Kidney (tissue), 14 donors: ENCODE measurements around the gene BTD. TPM values are rescaled to one million over a fixed set of nuclear protein-coding genes. Genes with fewer than 3 reads are reported as not detected.

ENCODE experiments used
- DNase-seq, 5 donors: peaks; one replicate each; pipeline ENCODE4 v3.0.0-alpha.2; 2013 to 2020
- FAIRE-seq: peaks from 2 replicates; lab custom pipeline; 2012; peaks lifted over from hg19 to GRCh38; lab: Jason Lieb, UNC
- H3K27ac ChIP-seq, 2 donors: one replicate each; pipeline ENCODE4 v1.7.0; 2013; ENCODE audit warnings: low read depth in 2 of 2, low read length in 2 of 2, inconsistent platforms in 1 of 2
- H3K27me3 ChIP-seq: one replicate; pipeline ENCODE4 v1.7.1; 2013; ENCODE audit warnings: low read length, inconsistent platforms; ENCODE audit not compliant: control insufficient read depth, insufficient read depth
- H3K36me3 ChIP-seq, 3 donors: one replicate each; pipeline versions ENCODE4 v1.7.0 to v1.7.1; 2013; ENCODE audit warnings: low read length in 3 of 3, control low read depth in 1 of 3, inconsistent platforms in 1 of 3; ENCODE audit not compliant: insufficient read depth in 3 of 3, control insufficient read depth in 2 of 3
- H3K4me1 ChIP-seq, 3 donors: one replicate each; pipeline versions ENCODE4 v1.7.0 to v1.7.1; 2013; ENCODE audit warnings: low read length in 3 of 3, inconsistent platforms in 1 of 3, low read depth in 1 of 3; ENCODE audit not compliant: control insufficient read depth in 2 of 3, insufficient read depth in 2 of 3
- H3K4me3 ChIP-seq, 3 donors: one replicate each; pipeline versions ENCODE4 v1.7.0 to v1.8.1; 2013; ENCODE audit warnings: low read length in 3 of 3, control low read depth in 1 of 3, inconsistent platforms in 1 of 3
- H3K9ac ChIP-seq, 3 donors: one replicate each; pipeline versions ENCODE4 v1.7.0 to v1.7.1; 2013; ENCODE audit warnings: low read length in 3 of 3, control low read depth in 1 of 3, inconsistent platforms in 1 of 3
- H3K9me3 ChIP-seq, 3 donors: one replicate each; pipeline versions ENCODE4 v1.7.0 to v1.7.1; 2013; ENCODE audit warnings: low read length in 3 of 3, control low read depth in 1 of 3, inconsistent platforms in 1 of 3; ENCODE audit not compliant: control insufficient read depth in 2 of 3, insufficient read depth in 1 of 3
- CTCF ChIP-seq: IDR thresholded peaks from 3 replicates; pipeline ENCODE4 v1.5.1; 2012; ENCODE audit warnings: mild to moderate bottlenecking, moderate library complexity, borderline replicate concordance; ENCODE audit not compliant: insufficient read depth; ENCODE audit errors: extremely low read depth
- intact Hi-C: fragments of 100-400 bp; cut with DNase I; formaldehyde crosslinking; loops from one replicate; pipeline ENCODE4 v1.11.1; 2022
- polyA plus RNA-seq: library from polyadenylated mRNA; stranded (reverse); fragments of 350-450 nt; fragmentation: Illumina TruSeq; extraction: RNeasy Lipid Tissue Mini Kit (QIAGEN cat#74804); gene quantifications from one replicate; pipeline ENCODE4 v1.2.3, GENCODE V29; 2014; ENCODE audit warnings: low read depth, low replicate concordance; ENCODE audit not compliant: insufficient read depth
- total RNA-seq: library from RNA; stranded (reverse); fragmentation: NEBNext Ultra II Directional; extraction: Animal tissue kit (Norgen Biotek cat#: 25700); gene quantifications from one replicate; pipeline ENCODE4 v1.2.1, GENCODE V29; 2021
- donor health status: control.
- donor health status: control.
- donor health status: control.
- donor health status: control.
- donor health status: control.
- donor health status: DM: yes; HTN: yes; CAD: no.
- donor health status: Normal renal cell carcinoma (clear cell type).

Gene BTD
- total and polyA plus RNA-seq, 2 donors from 2014 or later = 22.7 to 37.2 TPM

GRCh38 chr3:15682561-15683185 lies 81.1 kb downstream of the BTD start:
- H3K36me3 ChIP-seq = peaks cover 8 to 20% (median 15%) of the 10 kb centered on the region in 3 donors
- H3K4me3 ChIP-seq = no peak overlapping the region
- no peaks in the 10 kb centered on the region for H3K4me1 ChIP-seq
- H3K27ac ChIP-seq = no peak overlapping the region
- no peaks in the 10 kb centered on the region for H3K27me3 ChIP-seq
- no peak for TF ChIP-seq CTCF
- no peaks in the 10 kb centered on the region for H3K9me3 ChIP-seq
- DNase-seq (no peak), FAIRE-seq (no peak)
- H3K9ac ChIP-seq = no peak overlapping the region
- intact Hi-C loops = no loop called here

- Histone ChIP-seq H3K4me1 (no peaks in the 10 kb centered on the region), H3K27me3 (no peaks in the 10 kb centered on the region), H3K9ac (no peak overlapping the region), H3K27ac (no peak overlapping the region), H3K4me3 (no peak overlapping the region), H3K36me3 (peaks cover 5 to 15% (median 9%) of the 10 kb centered on the region in 3 donors), H3K9me3 (no peaks in the 10 kb centered on the region)
- no peak for FAIRE-seq
- intact Hi-C loops = no loop called here
- no peak for TF ChIP-seq CTCF
- no peak for DNase-seq
These were observed 81.7 kb downstream of the BTD start for GRCh38 chr3:15683253-15683652.

GRCh38 chr3:15685927-15686326 lies 84.4 kb downstream of the BTD start:
- H3K4me1 ChIP-seq = no peaks in the 10 kb centered on the region
- H3K4me3 ChIP-seq = no peak overlapping the region
- intact Hi-C loops = no loop called here
- FAIRE-seq = no peak
- H3K9me3 ChIP-seq = no peaks in the 10 kb centered on the region
- H3K36me3 ChIP-seq = peaks cover 5 to 10% (median 7%) of the 10 kb centered on the region in 3 donors
- H3K9ac ChIP-seq = no peak overlapping the region
- no peak for TF ChIP-seq CTCF
- no peaks in the 10 kb centered on the region for H3K27me3 ChIP-seq
- no peak overlapping the region for H3K27ac ChIP-seq
- DNase-seq = no peak

- DNase-seq (no peak), FAIRE-seq (no peak)
- intact Hi-C loops = no loop called here
- Histone ChIP-seq H3K4me1 (no peaks in the 10 kb centered on the region), H3K4me3 (no peak overlapping the region), H3K27ac (no peak overlapping the region), H3K36me3 (peaks cover 0 to 5% (median 4%) of the 10 kb centered on the region in 3 donors), H3K9ac (no peak overlapping the region), H3K9me3 (no peaks in the 10 kb centered on the region), H3K27me3 (no peaks in the 10 kb centered on the region)
- TF ChIP-seq CTCF = no peak
These were observed 88.7 kb downstream of the BTD start for GRCh38 chr3:15690230-15690629.
